Hematopoietic multipotent progenitor cell treated with erythropoietin and hydrocortisone succinate and interleukin-3 and kit ligand, for 8 days (in vitro differentiated cells): ENCODE data around the gene ETS2.
A peak's percentile ranks its signal among the peaks of the same experiment; 100 is the strongest.

Experiments
- DNase-seq: peaks from one replicate; pipeline ENCODE4 v3.0.0-alpha.2; 2015

ETS2 gene

DNA sequence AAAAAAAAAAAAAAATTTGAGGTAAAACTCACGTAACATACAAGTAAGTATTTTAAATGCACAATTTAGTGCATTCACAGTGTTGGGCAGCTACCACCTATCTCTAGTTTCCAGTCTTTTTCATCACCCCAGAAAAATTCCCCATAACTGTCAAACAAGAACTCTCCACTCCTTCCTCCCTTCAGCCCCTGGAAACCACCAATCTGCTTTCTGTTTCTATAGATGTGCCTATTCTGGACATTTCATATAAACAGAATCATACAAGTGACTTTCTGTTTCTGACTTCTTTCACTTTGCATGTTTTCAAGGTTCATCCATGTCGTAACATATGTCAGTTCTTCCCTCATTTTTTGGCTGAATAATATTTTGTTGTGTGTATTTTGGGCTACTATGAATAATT lies 24.9 kb upstream of the ETS2 start:
- DNase-seq, result no peak

GRCh38 chr21:38784458-38785266 lies 21.1 kb upstream of the ETS2 start:
- DNase-seq, result peak; percentile 39

DNA sequence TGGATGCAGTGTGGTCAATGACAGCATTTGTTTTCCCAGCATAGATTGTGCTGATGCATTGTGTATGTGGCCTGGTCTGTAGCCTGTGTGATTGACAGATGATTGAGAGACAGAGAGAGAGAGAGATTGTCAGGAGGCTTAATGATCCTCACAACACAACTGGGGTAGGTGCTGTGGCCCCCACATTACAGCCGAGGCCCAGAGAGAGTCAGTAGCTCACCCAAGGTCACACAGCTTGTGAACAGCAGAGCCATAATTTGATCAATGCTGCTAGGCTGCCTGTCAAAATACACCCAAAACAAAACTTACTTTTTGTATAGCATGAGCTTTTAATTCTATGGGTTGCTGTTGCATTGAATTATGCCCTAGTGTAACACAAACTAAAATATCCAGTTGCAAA lies 20.2 kb upstream of the ETS2 start:
- no peak for DNase-seq

DNA sequence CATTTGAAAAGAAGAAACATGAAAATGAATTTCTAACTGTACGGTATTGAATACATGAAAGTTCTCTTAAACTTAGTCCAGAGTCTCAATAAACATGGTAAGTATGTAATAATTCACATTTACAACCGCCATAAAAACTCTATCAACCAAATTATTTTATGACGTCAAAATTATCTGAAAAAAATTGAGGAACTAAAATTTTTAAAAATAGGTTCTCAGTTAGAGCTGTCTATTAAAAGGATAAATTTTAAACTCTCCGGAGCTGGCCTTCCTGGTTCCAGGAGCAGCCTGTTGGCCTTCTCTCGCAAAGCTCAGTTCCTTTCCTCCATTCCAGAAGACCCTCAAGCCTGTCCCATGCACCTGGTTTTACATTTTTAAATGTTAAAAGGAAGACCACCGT lies 18.7 kb upstream of the ETS2 start:
- no peak for DNase-seq

DNA sequence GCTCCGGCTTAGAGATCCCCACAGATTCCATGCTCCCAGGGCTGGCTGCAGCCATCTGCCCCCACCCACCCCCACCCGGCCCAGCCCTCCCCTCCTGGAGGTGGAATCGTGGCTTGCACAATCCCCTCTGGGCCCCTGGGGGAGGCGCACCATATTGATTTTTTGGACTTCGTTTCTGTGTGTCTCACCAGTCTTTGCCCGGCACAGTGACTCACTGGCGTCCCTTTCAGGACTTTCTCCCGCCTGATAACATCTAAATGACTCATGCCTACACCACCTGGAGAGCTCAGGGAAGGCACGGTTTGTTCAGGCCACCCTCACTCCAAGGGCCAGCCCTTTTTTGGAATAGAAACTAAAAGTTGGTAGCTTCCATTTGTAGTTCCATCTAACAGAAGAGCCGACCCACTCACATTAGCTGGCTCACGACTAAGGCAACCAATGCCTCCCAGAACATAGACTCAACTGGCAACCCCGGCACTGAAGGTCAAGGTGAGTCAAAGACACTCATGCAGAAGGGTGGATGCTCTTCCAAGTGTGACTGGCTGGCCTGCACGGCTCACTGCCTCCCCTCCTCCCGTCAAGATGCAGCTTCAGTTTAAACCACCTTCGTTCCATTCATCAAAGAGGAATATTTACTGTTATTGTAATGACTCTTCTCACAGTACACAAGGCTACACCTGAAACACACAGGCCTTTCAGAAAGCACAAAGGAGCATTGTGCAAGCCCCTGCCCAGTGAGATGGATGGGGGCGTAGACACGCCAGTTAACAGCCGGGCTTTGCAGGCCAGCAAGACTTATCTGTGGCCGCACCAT lies 18.1 kb upstream of the ETS2 start:
- DNase-seq, result no peak

GRCh38 chr21:38788275-38788905 lies 17.3 kb upstream of the ETS2 start:
- DNase-seq, result no peak

GRCh38 chr21:38789275-38789674 lies 16.5 kb upstream of the ETS2 start:
- no peak for DNase-seq

DNA sequence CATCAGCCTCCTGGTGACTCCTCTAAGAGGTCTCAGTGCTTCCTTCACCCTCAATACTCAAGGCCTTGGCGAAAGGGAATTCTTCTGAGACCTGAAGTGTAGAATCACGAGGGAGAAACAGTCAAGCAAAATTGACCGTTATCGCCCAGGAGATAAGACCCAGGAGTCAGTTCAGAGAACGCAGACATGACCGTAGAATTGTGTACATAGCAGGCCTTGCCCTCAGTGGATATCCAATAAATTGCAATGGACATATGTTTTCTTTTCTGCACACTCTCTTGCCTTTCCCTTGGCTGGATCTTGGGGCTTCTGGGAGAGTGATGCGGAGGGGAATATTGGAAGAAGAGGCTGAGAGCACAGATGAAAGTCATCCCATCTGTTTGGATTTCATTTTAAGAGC lies 15.7 kb upstream of the ETS2 start:
- DNase-seq, result no peak

DNA sequence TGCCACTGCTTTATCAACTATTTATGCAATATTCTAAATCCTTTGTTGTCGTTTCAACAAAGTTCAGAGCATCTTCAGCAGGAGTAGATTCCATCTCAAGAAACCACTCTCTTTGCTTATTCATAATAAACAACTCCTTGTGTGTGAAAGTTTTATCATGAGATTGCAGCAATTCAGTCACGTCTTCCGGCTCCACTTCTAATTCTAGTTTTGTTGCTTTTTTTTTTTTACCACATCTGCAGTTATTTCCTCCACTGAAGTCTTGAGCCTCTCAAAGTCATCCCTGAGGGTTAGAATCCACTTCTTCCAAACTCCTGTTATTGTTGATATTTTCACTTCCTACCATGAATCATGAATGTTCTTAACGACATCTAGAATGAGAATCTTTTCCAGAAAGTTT lies 14.8 kb upstream of the ETS2 start:
- DNase-seq, result no peak

GRCh38 chr21:38792676-38793459 lies 12.9 kb upstream of the ETS2 start:
- peak; percentile 73 for DNase-seq

DNA sequence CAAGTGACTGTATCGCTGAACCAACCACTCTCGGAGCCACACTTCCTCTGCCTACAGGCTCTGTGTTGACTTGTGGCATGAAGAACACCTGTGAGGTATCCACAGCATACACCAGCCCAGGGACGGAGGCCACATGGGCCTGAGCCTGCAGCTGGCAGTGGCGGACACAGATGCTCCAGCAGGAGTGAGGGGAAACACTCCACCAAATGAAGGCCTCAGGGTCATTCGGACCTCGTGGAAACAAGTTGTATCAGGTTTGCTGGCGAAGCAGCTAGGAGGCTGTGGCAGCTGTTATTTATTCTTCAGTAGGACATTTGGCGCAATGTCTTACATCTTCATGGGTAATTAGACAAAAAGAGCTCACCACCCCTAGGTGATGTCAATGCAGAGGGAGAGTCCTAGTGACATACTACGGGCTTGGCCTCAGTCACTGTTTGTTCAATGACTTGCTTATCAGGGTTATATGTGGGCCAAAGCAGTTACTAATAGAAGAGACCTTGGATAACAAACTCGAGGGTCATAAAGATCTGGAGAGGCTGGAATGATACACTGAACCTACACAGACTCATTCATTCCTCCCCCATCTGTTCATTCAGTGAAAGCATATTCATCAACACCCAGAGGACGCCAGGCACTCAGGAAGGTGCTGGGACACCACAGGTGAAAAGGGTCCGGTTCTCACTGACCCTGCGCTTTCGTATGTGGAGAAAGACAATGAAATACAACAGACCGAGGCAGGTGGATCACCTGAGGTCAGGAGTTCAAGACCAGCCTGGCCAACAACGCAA lies 11.6 kb upstream of the ETS2 start:
- no peak for DNase-seq

DNA sequence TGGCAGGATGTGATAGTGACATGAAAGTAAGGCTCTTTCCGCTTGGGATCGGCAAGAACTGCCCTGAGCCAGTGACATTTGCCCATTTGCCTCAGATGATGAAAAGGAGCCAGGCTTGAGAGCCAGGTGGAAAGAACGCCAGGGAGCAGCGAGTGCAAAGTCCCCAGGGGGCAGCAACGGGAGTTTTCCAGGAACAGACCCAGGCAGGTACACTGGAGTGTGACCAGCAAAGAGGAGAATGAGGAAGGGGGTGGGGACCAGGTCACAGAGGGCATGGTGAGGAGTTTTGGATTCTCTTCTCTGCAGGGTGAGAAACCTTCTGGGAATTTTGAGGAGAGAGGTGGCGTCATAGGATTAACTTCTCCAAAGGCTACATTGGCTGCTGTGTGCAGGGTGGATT lies 10.8 kb upstream of the ETS2 start:
- no peak for DNase-seq

DNA sequence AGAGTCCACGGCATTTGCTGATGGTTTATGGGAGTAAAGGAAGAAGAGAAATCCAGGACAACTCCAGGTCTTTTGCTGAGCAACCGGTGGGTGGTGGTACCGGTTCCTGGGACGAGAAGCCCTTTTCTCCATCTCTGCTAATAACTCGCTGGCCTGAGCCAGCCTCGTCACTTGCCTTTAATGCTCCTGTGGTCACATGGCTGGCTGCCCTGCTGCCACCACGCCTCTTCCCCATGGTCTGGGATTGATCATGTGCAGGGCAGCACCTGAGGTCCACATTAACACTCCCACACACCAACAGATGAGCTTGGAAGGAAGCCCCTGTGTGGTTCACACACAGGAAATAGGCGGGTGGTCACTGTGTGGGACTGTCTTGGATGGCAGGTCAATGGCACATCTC lies 10.3 kb upstream of the ETS2 start:
- DNase-seq, result no peak

DNA sequence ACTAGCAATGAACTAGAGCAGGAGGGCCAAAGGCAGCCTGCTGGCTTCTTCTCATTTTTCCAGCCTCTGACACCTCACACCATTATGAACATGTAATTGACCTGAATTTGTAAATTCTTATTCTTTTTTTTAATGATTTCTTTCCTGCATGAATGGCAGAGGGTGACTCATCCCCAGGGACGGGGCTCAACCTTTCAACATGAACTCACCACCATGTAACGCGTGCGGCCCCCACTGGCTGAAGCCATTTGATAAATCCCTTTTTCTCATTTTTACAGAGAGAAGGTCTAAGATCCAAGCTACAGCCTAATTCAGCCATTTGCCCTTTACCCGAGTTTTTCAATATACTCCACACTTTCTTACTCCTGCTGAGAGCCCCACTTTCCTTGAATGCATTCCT lies 9.3 kb upstream of the ETS2 start:
- DNase-seq, result no peak

GRCh38 chr21:38797470-38797869 lies 8.3 kb upstream of the ETS2 start:
- peak; percentile 33 for DNase-seq

DNA sequence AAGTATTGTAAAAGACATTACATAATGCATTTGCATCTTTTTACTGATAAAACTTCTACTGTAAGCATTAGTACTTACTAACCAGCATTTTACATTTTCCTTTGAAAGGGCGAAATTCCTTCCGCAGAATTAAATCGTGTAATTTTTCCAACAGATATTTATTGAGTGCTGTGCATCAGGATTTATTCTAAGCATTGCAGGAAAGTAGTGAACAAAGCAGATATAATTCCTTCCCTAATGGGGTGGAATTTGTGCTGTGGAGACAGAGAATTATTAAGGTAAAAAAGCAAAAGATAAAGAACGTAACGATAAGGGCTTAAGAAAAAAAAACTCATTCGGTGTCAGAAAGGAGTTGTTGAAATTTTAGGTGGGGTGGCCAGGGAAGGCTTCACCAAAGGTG lies 7.6 kb upstream of the ETS2 start:
- DNase-seq, result no peak

DNA sequence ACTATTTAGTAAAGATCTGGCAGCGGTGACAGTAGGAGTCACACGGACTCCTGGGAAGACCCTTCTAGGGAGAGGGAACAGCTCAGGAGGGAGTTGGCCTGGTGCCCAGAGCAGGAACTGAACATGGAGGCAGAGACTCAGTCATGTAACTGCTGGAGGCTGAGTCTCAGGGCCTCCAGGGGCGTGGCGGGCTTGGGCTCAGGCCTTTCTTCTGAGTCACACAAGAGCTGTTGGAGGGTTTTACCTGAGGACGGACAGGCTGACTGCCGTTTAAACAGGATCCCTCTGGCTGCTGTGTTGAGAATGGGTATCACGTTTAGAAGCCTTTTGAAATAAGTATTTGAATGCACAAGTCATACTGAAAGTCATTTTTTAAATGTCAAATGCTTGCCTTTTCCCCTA lies 7.2 kb upstream of the ETS2 start:
- peak; percentile 52 for DNase-seq

GRCh38 chr21:38800046-38800758 lies 5.5 kb upstream of the ETS2 start:
- DNase-seq, result no peak

GRCh38 chr21:38800924-38801744 lies 4.6 kb upstream of the ETS2 start:
- no peak for DNase-seq
